Measurements from ENCODE around the gene CACTIN.
"Not testable (repeated sequence)": the region's sequence is repeated elsewhere in the genome, so short reads cannot be mapped to it uniquely, and the experiment has no call there.

Gene CACTIN

GRCh38 chr19:3628766-3629165 is 2.2 kb upstream of the CACTIN start:
- DNase-seq (ENCODE audit: low spot score); FAIRE-seq: not testable (repeated sequence)

DNA sequence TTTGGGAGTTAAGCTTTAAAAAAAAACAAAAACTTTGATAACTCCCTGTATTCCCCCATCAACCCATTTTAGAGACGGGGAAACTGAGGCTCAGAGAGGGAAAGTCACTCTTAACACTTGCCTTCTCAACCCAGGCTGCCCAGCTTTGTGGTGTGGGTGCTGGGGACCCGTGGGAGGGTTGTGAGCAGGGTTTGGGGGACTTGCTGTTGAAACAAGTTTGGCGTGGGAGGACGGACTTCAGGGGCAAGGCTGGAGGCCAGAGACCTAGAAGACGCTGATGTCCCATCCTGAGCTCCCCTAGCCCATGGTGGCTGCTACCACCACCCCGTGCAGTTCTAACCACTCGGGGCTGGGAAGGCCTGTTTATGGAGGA is 747 bp upstream of the CACTIN start:
- no peak for DNase-seq (ENCODE audit: low spot score)

GRCh38 chr19:3625996-3626472 is 556 bp downstream of the CACTIN start:
- FAIRE-seq (no peak), DNase-seq (ENCODE audit: low spot score) (no peak)

More for the DNA sequence above, 747 bp upstream of the CACTIN start:
- FAIRE-seq, result no peak

GRCh38 chr19:3623716-3624115 is 2.9 kb downstream of the CACTIN start:
- FAIRE-seq (no peak), DNase-seq (ENCODE audit: low spot score) (no peak)

GRCh38 chr19:3622224-3622623 is 4.4 kb downstream of the CACTIN start:
- DNase-seq (ENCODE audit: low spot score), result no peak
- no peak for FAIRE-seq

- no peak for DNase-seq (ENCODE audit: low spot score)
- FAIRE-seq, result no peak
Observed at GRCh38 chr19:3621689-3622088, 4.9 kb downstream of the CACTIN start.

GRCh38 chr19:3620817-3621547 is 5.6 kb downstream of the CACTIN start:
- DNase-seq (ENCODE audit: low spot score) (no peak), FAIRE-seq (no peak)

- DNase-seq (ENCODE audit: low spot score) (no peak), FAIRE-seq (no peak)
Observed at GRCh38 chr19:3620145-3620816, 6.3 kb downstream of the CACTIN start.

- FAIRE-seq, result no peak
- DNase-seq (ENCODE audit: low spot score), result no peak
Observed at GRCh38 chr19:3619631-3620012, 7.0 kb downstream of the CACTIN start.

DNA sequence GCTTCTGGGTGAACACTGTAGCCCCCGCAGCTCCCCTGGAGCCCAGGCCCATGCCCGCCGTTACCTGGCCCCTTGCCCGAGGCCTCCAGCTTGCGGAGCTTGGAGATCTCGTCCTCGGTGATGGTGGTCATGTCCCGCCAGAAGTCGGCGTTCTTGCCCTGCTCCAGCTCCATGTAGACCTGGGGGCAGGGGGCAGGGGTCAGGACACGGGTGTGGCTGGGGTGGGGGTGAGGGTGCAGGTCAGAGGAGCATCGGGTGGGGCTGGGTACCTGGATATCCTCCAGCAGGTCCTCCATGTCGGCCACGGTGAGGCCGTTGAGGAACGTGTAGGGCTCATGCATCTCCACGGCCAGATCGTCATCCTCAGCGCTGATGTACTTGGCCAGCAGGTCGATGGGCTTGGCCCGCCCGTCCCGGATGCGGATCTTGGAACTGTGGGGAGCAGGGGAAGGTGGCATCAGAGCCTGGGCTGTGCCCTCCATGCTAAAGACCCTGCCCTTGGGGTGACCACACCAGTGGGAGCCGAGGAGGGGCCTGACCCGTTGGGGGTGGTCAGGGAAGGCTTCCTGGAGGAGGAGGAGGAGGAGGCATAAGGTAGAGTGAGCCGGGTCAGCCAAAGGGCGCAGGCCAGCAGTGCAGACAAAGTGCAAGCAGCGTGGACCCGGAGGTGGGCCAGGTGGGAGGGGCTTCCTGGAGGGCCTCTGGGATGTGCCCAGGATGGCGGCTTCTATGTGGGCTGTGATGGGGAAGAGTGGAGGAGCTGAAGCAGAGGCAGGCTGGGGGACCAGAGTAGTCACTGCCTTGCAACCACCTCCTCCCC is 7.6 kb downstream of the CACTIN start:
- no peak for FAIRE-seq
- DNase-seq (ENCODE audit: low spot score), result no peak

GRCh38 chr19:3618144-3618810 is 8.3 kb downstream of the CACTIN start:
- FAIRE-seq (no peak), DNase-seq (ENCODE audit: low spot score) (peak; percentile 53)

- FAIRE-seq (no peak), DNase-seq (ENCODE audit: low spot score) (no peak)
Observed at GRCh38 chr19:3617463-3617862, 9.1 kb downstream of the CACTIN start.

GRCh38 chr19:3615524-3616135 is 11.0 kb downstream of the CACTIN start:
- FAIRE-seq (no peak), DNase-seq (ENCODE audit: low spot score) (no peak)

DNA sequence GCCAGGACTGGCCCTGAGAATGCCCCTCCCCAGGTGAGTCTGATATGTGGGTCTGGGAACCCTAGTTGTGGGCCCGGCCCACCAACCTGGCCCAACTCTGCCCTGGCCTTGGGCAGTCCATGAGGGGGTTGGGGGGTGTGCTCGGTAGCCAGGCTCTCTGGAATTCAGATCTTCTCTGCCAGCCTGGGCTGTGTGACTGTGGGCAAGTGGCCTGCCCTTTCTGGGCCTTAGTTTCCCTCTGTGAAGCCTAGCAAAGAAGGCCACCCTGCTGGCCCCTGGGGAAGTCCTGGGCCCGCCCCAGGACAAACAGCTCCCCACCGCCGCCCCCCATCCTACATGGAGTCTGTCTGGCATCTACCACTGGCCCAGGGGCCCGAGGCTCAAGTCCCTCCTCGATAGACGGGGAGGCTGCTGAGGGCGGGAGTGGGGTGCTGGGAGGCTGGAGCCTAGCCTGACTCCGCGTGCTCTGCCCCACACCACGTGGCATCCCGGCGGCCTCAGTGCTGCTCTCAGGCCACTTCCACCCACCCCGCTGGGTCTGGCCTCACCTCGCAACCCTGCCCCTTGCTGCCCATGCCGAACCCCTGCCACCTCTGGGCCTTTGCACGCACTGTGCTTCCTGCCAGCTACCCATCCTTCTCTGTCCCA is 11.6 kb downstream of the CACTIN start:
- no peak for FAIRE-seq
- DNase-seq (ENCODE audit: low spot score), result no peak

DNA sequence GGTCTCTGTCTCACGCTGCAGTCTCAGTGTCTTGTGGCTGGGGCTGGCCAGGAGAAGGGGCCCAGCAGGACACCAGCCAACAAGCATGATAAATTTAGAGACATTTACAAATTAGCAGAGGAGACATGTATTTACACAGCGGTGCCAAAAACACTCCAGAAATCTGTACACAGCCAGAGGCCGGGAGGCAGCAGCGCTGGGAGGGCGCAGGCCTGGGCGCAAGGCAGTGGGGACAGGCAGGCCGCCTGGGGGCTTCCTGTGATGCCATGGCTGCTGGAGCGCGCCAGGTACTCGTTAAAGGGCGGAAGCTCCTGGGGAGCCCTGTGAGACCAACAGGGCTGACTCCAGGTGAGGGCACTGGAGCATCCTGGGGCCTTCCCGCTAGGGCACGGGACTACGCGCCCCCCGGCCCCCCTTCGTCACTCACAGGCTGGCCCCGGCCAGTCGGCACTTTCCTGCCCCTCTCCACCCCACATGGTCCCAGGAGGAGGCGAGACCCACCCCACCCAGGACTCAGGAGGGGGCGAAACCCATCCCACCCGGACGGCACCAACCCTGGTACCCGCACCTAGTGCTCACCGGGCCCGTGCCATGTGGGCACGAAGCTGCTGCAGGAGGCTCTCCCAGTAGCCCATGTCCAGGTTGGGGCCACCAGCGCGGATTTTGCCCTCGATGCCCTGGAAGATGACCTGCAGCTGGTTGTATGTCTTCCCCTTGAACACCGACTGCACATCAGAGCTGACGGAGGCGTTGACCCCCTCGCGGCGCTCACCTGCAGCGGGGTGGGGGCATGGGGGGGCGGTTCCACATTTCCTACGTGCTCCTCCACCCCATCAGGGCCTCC is 12.6 kb downstream of the CACTIN start:
- DNase-seq (ENCODE audit: low spot score) (no peak), FAIRE-seq (no peak)

GRCh38 chr19:3612901-3613741 is 13.5 kb downstream of the CACTIN start:
- DNase-seq (ENCODE audit: low spot score) (no peak), FAIRE-seq (no peak)

DNA sequence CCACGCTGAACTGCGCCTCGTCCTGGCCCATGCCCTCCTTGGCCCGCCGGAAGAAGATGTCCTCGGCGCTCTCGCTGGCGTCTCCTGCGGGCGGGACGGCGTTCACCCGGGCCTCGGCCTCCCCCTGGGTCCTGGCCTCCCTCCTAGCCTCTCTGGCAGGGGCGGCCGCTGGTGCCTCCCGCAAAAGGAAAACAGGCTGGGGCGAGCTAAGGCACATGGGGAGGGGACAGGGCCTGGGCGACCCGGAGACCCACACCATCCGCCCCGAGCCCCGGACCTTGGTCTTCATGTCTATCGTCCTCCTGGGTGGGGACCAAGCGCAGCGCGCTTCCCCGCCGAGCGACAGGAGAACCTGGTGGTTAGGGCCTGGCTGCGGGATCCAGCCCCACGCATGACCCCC is 14.3 kb downstream of the CACTIN start:
- FAIRE-seq, result no peak
- no peak for DNase-seq (ENCODE audit: low spot score)

DNA sequence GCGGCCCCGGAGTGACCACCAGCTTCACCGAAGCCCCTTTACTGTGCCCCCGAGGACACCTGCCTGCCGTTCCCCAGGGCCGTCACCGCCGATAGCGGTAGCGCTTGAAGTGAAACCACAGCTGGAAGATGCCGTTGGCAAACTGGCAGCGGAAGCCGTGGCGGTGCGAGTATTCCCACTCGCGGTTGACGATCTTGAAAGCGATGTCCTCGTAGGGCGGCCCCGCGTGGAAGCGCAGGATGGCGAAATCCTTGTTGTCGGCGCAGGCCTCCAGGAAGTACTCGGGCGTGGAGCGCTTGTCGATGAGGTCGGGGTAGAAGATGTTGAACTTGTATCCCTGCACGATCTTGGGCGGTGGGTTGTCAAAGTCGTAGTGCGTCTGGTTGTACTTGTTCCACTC is 14.7 kb downstream of the CACTIN start:
- FAIRE-seq (no peak), DNase-seq (ENCODE audit: low spot score) (no peak)

Measured in urothelium cell line (cell line).